Embryonic facial prominence (tissue), 1 donor: ENCODE data around the gene DAAM1.

Experiments
- DNase-seq: peaks from one replicate; pipeline ENCODE4 v3.0.0-alpha.2; 2016; ENCODE audit errors: extremely low spot score

DAAM1 gene

DNA sequence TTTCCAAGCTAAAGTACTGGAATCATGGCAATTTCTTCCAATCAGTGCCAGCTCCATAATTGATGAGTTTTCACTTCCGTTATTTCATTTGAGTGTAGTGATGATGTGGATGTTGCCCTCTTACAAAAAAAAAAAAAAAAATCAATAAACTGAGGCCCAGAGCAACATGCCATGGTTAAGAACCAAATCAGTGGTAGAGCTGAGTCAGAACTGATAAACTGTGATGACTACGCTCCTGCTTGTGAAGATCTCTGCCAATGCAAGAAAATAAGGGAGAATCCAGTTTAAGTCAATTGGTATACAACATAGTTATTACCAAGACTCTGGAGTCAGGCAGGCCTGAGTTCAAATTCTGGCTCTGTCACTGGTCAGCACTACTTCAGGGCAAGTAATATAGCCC is 174.0 kb downstream of the DAAM1 start:
- DNase-seq: no peak

DNA sequence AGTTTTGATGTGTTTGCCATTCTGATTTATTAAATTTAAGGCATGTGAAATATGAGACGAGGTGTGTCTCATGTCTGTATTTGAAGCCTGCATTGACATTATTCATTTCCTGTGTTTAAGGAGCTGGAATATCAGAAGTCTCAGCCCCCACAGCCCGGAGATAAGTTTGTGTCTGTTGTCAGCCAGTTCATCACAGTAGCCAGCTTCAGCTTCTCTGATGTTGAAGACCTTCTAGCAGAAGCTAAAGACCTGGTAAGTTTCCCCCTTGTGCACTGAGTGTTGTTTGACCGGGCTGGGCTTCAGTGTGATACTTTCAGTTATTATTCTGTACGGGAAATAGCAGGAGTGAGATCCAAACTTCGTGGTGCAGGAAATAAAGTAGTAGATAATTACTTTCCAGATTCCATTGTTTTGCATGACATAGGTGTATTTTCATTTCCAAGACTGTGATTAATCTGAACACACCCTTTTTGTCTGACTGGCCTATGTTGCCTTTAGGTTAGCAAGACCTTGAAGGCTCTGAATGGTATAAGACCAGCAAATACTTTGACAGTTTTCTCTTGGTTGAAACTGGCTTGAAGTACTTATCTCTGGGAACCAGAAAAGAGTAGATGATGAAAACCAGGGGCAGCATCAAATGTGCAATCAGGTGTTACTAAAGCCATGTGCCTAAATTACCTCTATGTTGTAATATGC is 175.2 kb downstream of the DAAM1 start:
- DNase-seq: no peak

DNA sequence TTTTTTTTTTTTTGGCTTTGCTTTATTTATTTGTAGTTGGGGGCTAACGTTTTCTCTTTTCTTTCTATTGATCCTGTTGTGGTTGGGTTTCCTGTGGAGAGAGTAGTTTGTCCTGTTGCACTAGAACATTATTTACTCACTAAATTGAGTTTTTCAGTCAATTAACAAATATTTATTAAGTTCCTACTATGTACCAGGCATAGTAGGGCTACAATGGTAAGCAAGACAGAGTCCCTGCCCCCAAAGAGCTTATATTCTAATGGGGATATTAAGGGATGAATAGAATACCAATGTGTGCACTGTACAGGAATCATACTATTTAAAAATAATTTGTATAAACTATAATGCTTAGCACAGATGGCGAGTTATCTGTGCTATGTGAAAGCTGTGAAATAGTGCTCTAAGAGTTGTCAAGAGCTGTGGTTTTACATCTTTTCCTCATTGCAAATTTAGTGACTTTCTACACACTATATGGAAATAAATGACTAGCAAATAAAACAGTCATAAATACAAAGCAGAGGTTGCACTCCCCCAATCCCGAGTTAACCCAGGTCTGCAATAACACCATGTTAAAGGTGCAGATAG is 181.8 kb downstream of the DAAM1 start:
- no peak for DNase-seq

DNA sequence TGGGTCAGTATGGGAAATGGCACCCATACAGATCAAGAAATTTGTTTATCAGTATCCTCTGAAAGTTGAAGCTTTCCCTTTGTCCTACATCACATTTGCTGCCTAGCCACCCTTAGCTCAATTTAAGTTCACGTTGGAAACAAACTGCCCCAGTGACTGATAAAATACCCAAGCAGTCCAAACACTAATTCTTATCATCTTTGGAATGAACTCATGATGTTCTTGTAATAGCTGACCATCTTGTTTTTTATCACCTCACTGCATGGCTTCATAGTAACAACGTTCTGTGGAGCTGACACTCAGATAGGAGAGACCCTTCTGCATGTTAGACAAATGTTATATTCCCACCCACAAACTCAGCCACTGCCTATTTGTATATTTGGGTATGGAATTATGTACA is 183.3 kb downstream of the DAAM1 start:
- DNase-seq: no peak

DNA sequence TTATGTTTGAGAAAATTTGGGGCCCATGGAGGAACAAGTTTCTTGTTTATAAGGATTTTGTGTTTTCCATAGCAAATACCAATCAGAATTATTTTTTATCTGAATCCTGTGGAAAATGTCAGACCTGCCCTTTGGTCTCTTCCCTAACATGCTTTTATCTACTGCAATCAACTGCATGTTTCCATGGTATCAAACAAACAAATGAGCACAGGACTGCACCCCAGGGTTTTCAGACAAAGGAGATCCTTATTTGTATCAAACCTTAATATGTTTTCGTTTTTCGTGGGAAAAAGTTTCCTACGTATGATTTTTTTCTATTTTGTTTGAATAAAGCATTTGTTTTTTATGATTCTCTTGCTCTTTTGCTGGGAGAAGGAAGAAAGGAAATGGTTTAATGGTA is 185.6 kb downstream of the DAAM1 start:
- DNase-seq: no peak

DNA sequence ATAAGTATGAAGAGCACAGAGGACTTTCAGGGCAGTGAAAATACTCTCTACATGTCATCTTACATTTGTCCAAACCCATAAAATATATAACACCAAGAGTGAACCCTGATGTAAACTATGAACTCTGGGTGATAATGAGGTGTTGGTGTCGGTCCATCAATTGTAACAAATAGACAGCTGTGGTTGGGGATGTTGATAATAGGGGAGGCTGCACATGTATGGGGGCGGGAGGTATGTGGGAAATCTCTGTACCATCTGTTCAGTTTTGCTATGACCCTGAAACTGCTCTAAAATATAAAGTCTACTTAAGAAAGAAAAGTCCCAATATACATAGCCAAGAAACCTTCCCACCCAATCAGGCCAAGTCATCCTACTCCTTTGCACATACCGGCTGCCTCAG is 188.2 kb downstream of the DAAM1 start:
- DNase-seq: no peak

DNA sequence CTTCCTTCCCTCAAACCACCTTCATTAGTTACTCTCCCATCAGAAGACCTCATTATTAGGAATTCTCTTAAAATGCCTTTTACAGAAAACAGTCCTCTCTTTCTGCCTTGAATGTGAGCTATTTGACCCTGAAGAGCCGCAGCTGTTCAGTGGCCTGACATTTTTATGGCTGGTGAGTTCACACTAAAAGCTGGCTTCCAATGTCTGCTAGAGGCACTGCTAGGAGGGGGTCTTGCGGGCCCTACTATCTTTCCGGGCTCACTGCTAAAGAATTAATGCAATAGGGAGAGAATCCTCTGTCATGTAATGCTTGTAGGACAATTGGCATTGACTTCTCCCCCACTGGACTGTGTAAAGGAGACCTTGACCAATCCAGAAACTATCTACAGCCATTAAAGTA is 189.0 kb downstream of the DAAM1 start:
- no peak for DNase-seq

DNA sequence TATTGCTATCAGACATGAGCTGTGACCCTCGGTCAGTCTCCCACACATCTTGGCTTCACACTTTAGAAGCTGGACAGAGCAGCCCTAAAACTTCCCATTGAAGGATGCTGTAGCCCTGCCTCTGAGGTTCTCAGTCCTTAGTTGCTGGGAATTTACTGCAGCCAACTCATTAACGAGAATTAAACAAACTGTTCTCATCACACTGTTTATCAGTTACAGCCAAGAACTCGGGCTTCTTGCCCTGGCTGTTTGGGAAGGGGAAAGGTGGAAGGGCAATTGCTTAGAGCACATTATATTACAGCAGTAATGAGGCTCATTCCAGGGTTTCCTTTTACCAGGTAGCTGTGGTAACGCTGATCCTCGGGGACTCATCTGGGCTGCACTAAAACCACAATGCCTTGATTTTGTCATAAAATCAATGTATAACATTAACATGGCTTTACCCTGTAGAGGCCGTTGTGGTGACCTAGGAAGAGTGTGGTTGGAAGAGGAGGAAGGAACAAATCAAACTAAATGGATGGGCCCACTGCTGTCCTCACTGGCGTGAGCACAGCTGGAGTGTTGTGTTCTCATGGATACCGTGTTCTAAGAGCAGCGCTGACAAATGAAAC is 189.6 kb downstream of the DAAM1 start:
- no peak for DNase-seq

DNA sequence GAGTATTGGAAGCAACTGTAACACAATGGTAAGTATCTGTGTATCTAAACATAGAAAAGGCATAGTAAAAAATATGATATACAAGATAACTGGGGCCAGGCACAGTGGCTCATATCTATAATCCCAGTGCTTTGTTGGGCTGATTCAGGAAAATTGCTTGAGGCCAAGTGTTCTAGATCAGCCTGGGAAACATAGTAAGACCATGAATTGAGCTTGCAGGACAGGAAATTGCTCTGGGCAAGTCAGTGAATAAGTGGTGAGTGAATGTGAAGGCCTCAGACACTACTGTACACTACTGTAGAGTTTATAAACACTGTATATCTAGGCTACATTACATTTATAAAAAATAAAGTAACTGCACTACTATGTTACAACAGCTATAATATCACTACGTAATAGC is 201.5 kb downstream of the DAAM1 start:
- DNase-seq: no peak

DNA sequence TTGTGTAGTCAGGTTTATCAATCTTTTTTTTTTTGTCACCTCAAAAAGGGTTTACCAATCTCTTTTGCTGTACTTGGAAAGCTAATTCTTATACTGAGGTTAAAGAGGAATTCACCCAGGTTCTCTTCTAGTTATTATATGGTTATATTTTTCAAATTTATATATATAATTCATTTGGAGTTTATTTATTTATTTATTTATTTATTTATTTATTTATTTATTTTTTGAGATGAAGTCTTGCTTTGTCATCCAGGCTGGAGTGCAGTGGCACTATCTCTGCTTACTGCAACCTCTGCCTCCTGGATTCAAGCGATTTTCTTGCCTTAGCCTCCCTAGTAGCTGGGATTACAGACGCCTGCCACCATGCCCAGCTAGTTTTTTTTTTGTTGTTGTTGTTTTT is 202.9 kb downstream of the DAAM1 start:
- no peak for DNase-seq

DNA sequence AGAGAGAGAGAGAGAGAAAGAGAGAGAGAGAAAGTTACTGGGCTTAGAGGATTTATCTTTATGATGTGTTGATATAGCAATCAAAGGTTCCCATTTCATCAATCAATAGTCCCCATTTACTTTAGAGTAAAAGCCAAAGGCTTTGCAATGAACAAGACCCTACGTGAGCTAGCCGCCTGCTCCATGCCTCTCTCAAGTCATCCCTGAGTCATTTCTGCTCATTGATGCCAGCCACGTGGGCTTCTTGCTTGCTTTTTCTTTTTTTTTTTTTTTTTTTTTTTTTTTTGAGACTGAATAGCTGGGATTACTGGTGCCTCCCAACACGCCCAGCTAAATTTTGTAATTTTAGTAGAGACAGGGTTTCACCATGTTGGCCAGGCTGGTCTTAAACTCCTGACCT is 205.8 kb downstream of the DAAM1 start:
- no peak for DNase-seq

DNA sequence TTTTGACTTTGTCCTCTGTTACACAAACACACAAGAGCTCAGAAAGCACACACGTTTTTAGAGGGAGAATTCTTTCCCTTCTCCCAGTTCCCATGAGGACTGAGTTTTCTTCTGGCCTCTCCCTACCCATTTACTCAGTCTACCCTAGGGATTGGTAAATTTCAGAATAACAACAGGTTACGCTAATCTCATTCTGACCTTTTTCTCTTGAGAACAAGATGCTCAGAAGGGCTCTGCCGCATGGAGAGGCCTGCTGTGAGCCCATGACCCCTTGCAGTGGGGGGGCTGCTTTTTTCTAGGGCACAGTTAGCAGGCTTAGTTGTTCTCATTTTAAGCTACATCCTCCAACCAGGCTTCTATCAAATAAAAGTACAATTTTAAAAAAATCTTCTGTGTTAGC is 207.2 kb downstream of the DAAM1 start:
- no peak for DNase-seq

DNA sequence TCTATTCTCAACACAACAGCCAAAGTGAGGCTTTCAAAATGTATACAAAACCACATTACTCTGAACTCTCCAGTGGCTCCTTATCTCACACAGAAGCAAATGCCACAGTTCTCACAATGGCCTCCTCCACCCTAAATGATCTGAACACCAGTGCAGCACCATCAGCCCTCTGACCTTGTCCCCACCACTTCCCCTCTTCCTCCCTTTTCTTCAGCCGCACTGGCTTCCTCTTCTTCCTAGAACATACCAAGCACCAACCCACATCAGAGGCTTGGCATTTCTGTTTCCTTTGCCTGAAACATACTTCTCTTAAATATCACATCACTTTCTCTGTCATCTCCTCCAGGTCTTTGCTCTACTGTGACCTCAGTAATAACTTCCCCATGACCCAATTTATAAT is 210.4 kb downstream of the DAAM1 start:
- DNase-seq: no peak

DNA sequence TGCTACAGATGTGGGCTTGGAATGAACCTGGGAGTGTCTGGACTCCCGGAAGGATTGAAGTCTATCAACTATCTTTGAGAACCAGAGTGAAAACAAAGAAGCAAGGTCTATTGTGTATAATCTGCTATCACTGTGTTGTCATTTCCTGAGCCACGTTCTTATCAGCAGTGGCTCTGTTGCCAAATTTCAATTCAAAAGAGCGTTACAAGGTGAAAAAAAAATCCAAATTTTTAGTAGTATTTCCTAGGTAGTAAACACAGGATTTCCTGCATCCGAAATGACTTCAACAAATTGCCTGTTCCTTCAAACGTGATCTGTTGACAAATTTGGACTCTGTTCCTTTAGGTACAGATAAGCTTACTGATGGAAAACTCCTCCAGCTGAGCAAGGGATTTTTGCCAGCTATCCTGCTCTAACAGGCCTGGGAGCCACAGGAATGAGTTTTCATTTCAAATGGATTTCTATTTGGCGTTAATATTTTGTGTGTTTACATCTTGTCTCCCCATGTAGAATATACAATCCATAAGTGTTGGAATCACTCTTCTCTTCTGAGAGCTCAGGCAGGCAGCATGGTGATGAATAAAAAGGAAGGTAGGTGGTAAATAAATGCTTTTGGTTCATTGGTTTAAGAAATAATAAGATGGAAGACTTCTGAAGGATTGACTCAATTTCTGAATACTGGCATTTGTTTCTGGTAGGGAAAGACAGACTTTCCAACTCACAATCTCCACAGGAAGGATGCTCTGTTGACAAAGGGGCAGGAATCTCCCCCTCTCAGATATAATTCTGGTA is 218.2 kb downstream of the DAAM1 start:
- no peak for DNase-seq

DNA sequence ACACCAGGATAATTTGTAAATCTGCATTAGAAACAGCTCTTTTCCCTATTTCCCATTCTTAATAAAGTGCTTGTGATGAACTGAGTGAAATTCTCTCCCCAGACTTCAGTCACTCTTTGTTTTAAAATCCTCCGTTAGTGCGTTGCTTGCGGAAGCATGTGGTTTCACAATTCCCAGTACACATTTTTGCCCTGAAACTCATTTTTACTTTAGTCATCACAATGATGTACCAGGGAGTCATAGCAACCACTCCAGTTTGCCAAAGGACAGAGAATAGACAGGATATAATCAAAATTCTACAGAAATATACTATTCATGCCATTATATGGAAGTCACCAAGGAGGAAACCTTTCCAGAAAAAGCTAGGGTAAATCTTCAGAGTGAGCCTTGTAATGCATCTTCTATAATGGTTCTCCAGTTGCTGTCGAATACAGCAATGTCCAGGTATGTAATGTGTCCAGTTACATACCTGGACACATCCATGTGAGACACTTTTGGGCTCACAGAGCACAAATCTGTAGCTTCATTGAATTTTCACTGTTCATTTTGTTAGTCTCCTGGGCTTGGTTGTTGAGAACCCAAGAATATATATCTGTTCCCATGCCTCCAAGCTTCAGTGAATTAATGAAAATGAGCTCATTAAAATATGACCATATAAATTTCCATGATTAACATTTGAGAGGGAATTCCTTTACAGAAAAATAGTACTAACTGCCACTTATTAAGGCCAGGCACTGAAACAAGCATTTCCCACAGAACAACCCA is 219.0 kb downstream of the DAAM1 start:
- no peak for DNase-seq

DNA sequence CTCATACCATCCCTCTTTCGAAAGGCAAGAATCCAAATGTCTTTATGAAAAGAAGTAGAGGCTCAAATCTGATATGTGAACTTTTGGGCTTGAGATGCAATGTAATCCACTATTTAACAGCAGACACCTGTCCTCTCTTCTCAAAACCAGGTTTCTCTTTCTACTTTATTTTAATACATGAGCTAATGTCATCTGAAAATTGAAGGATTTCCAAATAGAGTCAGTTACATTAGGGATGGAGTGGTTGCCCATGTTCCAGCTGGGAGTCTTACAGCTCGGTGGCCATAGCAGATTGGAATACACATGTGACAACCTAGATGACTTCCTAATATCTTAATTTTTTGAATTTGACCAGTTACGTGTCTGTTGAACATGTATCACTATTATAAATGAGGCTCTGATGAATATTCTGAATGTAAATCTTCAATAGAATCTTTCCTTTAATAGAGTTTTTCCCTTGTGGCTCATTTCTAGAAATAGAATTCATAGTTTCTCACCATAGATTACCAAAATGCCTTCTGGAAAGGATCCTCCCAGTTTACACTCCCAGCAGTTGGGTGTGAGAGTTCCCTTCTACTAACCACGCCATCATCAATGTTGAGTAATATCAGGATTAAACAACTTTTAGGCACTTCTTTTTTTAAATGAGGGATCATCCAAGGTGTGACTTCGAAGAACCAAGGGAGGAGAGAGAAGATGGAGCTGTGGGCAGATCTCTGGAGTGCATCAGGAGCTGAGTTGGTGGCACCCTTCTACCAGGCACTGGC is 227.6 kb downstream of the DAAM1 start:
- no peak for DNase-seq

DNA sequence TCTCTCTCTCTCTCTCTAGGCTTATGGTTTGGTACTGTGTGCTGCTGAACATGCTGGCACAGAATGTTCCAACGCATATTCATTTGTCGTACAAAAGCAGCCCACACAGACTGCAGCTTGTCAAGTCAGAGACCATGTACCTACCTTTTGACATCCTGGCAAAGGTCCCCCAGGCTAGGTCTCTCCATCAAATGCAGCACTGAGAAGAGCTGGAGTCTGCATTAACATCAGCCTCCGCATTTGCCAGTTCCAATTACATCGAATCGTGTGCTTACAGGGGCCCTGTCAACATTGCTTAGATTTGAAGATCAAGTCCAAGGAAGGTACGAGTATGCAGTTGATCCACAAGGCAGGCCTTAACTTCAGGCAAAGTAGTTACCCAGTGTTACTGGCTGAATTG is 228.8 kb downstream of the DAAM1 start:
- no peak for DNase-seq

DNA sequence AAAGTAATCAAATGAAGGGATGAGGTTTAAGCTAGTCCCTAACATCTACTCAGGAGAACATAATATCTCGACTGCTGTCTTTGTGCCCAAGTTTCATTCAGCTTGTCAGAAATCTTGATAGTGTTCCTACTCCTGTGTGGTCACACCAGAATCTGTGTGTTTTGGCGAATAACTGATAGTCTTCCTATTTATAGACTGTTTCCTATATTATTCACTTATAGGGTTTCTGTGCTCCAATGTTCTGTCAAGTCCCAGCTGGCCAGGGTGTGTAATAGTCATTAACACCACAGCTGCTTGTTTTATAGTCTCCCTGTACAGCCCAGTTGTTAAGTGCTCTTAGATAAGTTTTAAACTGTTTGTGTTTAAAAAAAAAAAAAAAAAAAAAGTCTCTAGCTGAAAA is 230.8 kb downstream of the DAAM1 start:
- no peak for DNase-seq
